ENCODE measurements around the gene SLC25A45.
"Not testable (repeated sequence)": the region's sequence is repeated elsewhere in the genome, so short reads cannot be mapped to it uniquely, and the experiment has no call there.

The SLC25A45 gene

GRCh38 chr11:65362966-65363365 lies 19.5 kb downstream of the SLC25A45 start:
- DNase-seq (ENCODE audit: low spot score) = no peak

- DNase-seq (ENCODE audit: low spot score) = no peak
Measured at GRCh38 chr11:65362320-65362931, 20.0 kb downstream of the SLC25A45 start.

GRCh38 chr11:65357856-65358356 lies 24.5 kb downstream of the SLC25A45 start:
- DNase-seq (ENCODE audit: low spot score) = peak; percentile 75

GRCh38 chr11:65356394-65356972 lies 26.0 kb downstream of the SLC25A45 start:
- DNase-seq (ENCODE audit: low spot score) = no peak

GRCh38 chr11:65355776-65356393 lies 26.6 kb downstream of the SLC25A45 start:
- DNase-seq (ENCODE audit: low spot score) = peak; percentile 66

- peak; percentile 85 for DNase-seq (ENCODE audit: low spot score)
Measured at GRCh38 chr11:65355013-65355775, 27.3 kb downstream of the SLC25A45 start.

- DNase-seq (ENCODE audit: low spot score) = peak; percentile 94
Measured at GRCh38 chr11:65354265-65355012, 28.0 kb downstream of the SLC25A45 start, which contains the start of gene TIGD3. TIGD3 (plus strand) TSS chr11:65354751; CDS start chr11:65355809, 1,058 bp downstream.

- DNase-seq (ENCODE audit: low spot score) = no peak
Measured at GRCh38 chr11:65353900-65354264, 28.6 kb downstream of the SLC25A45 start.

GRCh38 chr11:65353376-65353775 lies 29.1 kb downstream of the SLC25A45 start:
- no peak for DNase-seq (ENCODE audit: low spot score)

GRCh38 chr11:65352783-65353182 lies 29.7 kb downstream of the SLC25A45 start:
- no peak for DNase-seq (ENCODE audit: low spot score)

- no peak for DNase-seq (ENCODE audit: low spot score)
Measured at GRCh38 chr11:65351511-65351910, 30.9 kb downstream of the SLC25A45 start.

GRCh38 chr11:65341856-65342255 lies 40.6 kb downstream of the SLC25A45 start:
- DNase-seq (ENCODE audit: low spot score) = no peak

GRCh38 chr11:65340226-65340625 lies 42.2 kb downstream of the SLC25A45 start:
- DNase-seq (ENCODE audit: low spot score) = no peak

GRCh38 chr11:65338676-65339075 lies 43.8 kb downstream of the SLC25A45 start:
- no peak for DNase-seq (ENCODE audit: low spot score)

GRCh38 chr11:65334696-65335295 lies 47.6 kb downstream of the SLC25A45 start:
- no peak for DNase-seq (ENCODE audit: low spot score)

- DNase-seq (ENCODE audit: low spot score) = not testable (repeated sequence)
Measured at GRCh38 chr11:65332591-65332990, 49.9 kb downstream of the SLC25A45 start.

GRCh38 chr11:65330544-65330943 lies 51.9 kb downstream of the SLC25A45 start:
- DNase-seq (ENCODE audit: low spot score) = no peak

GRCh38 chr11:65329944-65330403 lies 52.5 kb downstream of the SLC25A45 start:
- peak; percentile 89 for DNase-seq (ENCODE audit: low spot score)

GRCh38 chr11:65329478-65329877 lies 53.0 kb downstream of the SLC25A45 start:
- DNase-seq (ENCODE audit: low spot score) = no peak

- DNase-seq (ENCODE audit: low spot score) = no peak
Measured at GRCh38 chr11:65327021-65327420, 55.4 kb downstream of the SLC25A45 start.

GRCh38 chr11:65325435-65325834 lies 57.0 kb downstream of the SLC25A45 start:
- DNase-seq (ENCODE audit: low spot score) = no peak
